SH-SY5Y (cell line): ENCODE results near the gene SERPINB11.

Source experiments
- GATA2 ChIP-seq: IDR thresholded peaks from 2 replicates; pipeline ENCODE4 v1.6.1; 2011; ENCODE audit warnings: mild to moderate bottlenecking, low read depth, low read length
- GATA3 ChIP-seq: IDR thresholded peaks from 2 replicates; pipeline ENCODE4 v1.6.1; 2011; ENCODE audit warnings: low read depth, mild to moderate bottlenecking, low read length, moderate library complexity

DNA sequence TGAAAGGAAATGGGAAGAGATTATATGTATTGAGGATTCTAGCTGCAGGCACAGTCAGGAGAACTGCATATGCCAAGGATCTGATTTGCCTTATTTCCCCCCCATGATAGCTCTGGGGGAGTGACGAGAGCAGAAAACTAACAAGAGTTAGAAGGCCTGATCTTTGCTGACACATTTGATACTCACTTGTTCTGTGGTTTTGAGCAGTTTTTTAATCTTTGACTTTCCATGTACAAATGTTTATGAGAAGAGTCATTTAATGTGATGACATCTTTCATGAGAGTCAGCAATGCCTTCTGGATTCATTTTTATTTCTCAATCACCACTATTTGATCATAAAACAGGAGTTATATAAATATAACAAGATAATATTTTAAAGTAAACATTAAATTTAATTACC lies 59.8 kb downstream of the SERPINB11 start:
- TF ChIP-seq GATA2 = no peak
- no peak for TF ChIP-seq GATA3
